HG03025 (cell line): ENCODE results near the gene DPT.

Experiments used
- ATAC-seq: cut with Tn5 transposase; IDR thresholded peaks from one replicate; pipeline ENCODE4 v1.9.1; 2021; ENCODE audit warnings: mild to moderate bottlenecking, moderate library complexity; ENCODE audit not compliant: unreplicated experiment, low FRiP score

DPT gene

DNA sequence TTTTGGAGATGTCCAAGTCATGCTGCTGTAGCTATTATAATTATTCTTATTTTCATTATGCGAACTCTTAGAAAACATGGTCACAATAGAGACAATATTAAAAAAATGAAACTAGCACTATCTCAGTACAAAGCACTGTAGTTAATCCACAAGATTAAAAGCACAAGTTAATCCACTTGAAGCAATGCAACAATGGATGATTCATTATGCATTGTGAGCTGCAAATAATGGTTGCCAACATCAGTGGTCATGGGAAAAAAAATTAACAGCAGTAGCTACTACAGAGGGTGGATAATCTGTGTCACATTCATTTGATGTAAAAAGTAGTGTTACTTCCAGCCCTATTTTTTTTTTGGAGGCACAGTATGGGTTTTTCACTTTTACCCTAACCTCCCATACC lies 56.7 kb downstream of the DPT start:
- no peak for ATAC-seq

DNA sequence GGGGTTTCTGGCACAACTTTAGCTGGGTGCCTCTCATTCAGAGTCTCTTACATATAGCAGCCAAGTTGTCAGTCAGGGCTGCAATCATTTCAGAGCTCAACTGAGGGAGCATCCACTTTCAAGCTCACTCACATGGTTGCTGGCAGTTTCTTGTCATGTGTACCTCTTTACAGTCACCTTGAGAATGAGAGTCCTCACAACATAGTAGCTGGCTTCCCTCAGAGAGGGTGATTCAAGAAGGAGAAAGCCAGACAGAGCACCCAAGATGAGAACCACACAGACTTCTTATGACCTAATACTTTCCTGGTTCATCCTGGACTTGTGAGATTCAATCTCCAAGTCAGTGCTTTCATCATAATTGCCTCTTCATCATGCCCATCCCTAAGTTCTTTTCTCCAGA lies 57.2 kb downstream of the DPT start:
- no peak for ATAC-seq

DNA sequence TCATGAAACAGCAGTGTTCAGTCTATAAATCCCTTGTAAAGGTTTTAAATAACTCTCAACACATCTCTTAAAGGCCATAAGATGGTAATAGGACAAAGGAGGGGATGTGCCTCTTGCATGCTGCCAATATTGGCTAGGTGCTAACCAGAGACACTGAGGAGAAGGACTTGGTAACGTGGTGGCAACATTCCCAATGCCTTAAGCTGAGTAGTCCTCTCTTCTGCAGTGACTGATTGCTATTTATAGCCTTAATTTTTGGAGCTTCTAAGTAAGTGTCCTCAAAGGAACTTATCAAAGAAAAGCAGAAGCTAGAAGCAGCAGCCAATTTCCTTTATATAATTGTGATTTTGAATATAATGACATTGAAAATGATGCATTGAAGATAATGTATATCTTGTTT lies 63.0 kb downstream of the DPT start:
- ATAC-seq, result no peak

DNA sequence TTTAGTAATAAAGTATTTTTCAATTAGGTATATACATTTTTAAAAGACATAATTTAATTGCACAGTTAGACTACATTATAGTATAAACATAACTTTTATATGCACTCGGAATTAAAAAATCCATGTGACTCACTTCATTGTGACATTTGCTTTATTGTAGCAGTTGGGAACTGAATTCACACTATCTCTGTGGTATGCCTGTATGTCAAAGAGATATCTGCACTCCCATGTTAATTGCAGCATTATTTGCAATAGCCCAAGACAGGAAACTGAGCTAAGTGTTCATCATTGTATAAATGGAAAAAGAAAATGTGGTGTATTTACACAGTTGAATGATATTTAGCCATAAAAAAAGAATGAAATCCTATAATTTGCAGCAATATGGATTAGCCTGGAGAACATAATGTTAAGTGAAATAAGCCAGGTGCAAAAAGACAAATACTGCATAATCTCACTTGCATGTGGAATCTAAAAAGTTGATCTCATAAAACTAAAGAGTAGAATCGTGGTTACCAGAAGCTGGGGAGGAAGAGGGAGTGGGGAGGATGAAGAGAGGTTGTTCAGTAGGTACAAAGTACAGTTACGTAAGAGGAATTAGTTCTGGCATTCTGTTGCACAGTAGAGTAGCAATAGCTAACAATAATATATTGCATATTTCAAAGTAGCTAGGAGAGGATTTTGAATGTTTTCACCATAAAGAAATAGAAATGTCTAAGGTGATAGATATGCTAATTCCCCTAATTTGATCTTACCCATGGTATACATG lies 64.8 kb downstream of the DPT start:
- no peak for ATAC-seq

DNA sequence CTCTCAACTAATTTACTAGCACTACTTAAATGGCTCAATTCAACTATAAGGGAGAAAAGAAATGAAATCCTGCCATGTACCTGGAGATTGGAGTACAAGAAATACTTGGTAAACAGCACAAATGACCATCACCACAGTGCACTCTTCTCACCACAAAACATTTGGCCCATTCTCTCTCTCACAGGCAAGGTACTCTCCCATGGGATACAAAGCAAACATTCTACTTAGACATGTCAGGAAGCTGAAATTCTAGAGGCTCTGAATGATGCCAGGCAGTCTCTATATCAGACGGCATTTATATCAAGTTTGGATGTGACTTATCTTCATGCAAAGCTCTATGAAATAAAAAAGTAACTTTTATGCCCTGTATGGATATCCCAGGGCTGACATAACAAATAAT lies 72.5 kb downstream of the DPT start:
- no peak for ATAC-seq

DNA sequence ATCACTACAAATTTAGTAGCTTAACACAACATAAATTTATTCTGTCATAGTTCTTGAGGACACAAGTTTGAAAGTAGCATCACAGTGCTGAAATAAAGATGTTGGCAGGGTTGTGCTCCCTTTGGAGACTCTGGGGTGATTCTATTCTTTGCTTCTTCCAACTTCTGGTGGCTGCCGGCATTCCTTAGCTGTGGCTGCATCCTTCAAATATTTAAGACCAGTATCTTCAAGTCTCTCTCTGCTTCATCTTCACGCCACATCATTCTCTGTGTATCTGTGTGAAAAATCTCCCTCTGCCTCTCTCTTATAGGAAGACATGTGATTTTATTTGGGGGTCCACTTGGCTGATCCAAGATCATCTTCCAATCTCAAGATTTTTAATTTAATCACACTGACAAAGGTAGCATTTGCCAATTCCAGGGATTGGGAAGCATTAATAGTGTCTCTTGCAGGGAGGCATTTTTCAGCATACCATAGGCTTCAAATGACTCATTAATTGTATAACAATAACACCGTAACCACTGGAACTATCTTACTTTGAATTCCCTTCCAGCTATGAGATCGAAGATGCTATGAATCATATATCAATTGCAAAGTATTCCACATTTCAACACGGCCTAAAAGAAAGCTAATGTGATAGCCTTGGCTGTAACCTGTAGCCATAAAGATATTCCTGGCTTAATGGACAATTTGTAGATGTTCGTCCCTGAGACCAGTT lies 74.6 kb downstream of the DPT start:
- ATAC-seq, result no peak

DNA sequence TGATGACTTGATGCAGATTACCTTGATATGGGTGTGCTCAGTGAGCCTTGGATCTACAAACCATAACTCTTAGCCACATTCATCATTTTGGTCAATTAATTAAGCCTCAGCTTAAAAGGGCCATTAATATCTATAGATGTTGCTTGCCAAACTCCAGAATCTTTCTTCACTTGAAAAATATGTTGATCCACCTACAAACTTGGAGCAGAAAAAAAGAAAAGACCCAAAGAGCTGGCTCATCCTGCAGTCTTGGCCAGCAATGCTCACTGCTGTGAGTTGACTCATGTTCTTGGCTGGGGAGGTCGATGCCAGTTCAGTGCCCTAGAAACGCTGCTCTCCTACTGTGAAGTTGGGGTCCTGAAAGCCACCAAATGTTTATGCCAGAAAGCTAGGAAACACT lies 75.4 kb downstream of the DPT start:
- no peak for ATAC-seq

DNA sequence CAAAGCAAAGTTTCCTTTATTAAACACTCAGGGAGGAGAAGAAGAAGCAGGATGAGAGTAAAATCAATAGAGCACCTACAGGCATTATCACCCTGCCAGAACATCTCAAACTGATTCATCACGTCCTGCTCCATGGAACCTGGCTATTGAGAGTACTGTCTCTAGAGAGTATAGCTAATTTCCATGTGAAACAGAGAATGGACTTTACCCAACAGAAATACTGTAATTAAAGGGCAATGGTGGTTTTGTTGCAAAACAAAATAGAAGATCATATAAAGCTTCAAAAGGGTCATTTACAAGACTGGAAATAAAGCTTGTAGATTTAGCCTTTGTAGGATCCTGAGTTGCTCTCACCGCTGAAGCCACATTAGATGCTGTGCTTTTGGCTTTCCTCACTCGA lies 83.3 kb downstream of the DPT start:
- ATAC-seq, result no peak
